ENCODE results near the gene RELL2.

- TF ChIP-seq POLR2AphosphoS5 (IDR thresholded peaks at IDR 0.05), result no peak
- TF ChIP-seq CTCF (IDR thresholded peaks at IDR 0.05), result no peak
- no peak for TF ChIP-seq POLR2A (IDR thresholded peaks at IDR 0.05)
- TF ChIP-seq EP300 (IDR thresholded peaks at IDR 0.05), result no peak
Observed at GRCh38 chr5:141597394-141597793, 39.4 kb upstream of the RELL2 start.
